Smooth muscle cell (in vitro differentiated cells): ENCODE results near the gene KIF1B. TPM values are rescaled to one million over a fixed set of nuclear protein-coding genes. Genes with fewer than 3 reads are reported as not detected.
"Not testable (repeated sequence)": the region's sequence is repeated elsewhere in the genome, so short reads cannot be mapped to it uniquely, and the experiment has no call there.

Source experiments
- DNase-seq: peaks from one replicate; lab custom pipeline; 2025; ENCODE audit not compliant: unreplicated experiment; lab: John Stamatoyannopoulos, UW
- H2AFZ ChIP-seq: fragments of 200-600 bp; sonication (generic); 2 replicates; pipeline ENCODE4 v1.6.0; 2016; ENCODE audit warnings: antibody characterized with exemption, low read depth, mild to moderate bottlenecking
- H3F3A ChIP-seq: fragments of 200-600 bp; sonication (generic); 2 replicates; pipeline ENCODE4 v1.6.0; 2017; ENCODE audit warnings: antibody characterized with exemption, low read depth
- H3K27ac ChIP-seq: fragments of 200-600 bp; sonication (generic); 2 replicates; pipeline ENCODE4 v1.5.1; 2016; ENCODE audit warnings: low read depth, mild to moderate bottlenecking
- H3K27me3 ChIP-seq: fragments of 200-600 bp; sonication (generic); 2 replicates; pipeline ENCODE4 v1.6.1; 2016; ENCODE audit warnings: low read depth, mild to moderate bottlenecking
- H3K36me3 ChIP-seq: fragments of 200-600 bp; sonication (generic); 2 replicates; pipeline ENCODE4 v1.5.1; 2016; ENCODE audit warnings: low read depth
- H3K4me1 ChIP-seq: fragments of 200-600 bp; sonication (generic); 2 replicates; pipeline ENCODE4 v1.5.1; 2016; ENCODE audit warnings: low read depth
- H3K4me2 ChIP-seq: fragments of 200-600 bp; sonication (generic); 2 replicates; pipeline ENCODE4 v1.6.0; 2016; ENCODE audit warnings: mild to moderate bottlenecking
- H3K4me3 ChIP-seq: fragments of 200-600 bp; sonication (generic); 2 replicates; pipeline ENCODE4 v1.5.1; 2016; ENCODE audit warnings: mild to moderate bottlenecking
- H3K79me2 ChIP-seq: fragments of 200-600 bp; sonication (generic); 2 replicates; pipeline ENCODE4 v1.6.0; 2016; ENCODE audit warnings: low read depth, mild to moderate bottlenecking
- H3K9ac ChIP-seq: fragments of 200-600 bp; sonication (generic); 2 replicates; pipeline ENCODE4 v1.6.0; 2016; ENCODE audit warnings: low read depth
- H3K9me3 ChIP-seq: fragments of 200-600 bp; sonication (generic); replicated peaks from 2 replicates; pipeline ENCODE4 v1.5.1; 2016; ENCODE audit warnings: low read depth
- H4K20me1 ChIP-seq: fragments of 200-600 bp; sonication (generic); 2 replicates; pipeline ENCODE4 v1.6.0; 2016; ENCODE audit warnings: low read depth
- WGBS: methylation state at CpG from one replicate; pipeline ENCODE4 v1.1.7; 2016; ENCODE audit warnings: low lambda C conversion rate; 5-methylcytosine and 5-hydroxymethylcytosine counted together
- polyA plus RNA-seq: library from polyadenylated mRNA; unstranded; fragments of >200 nt; fragmentation: Nextera tagmentation; extraction: Ambion mirVana; gene quantifications from 2 replicates; pipeline ENCODE4 v1.2.1, GENCODE V29; 2016
- total RNA-seq: library from RNA; depleted of rRNA; stranded (reverse); fragments of >200 nt; gene quantifications from 2 replicates; pipeline ENCODE4 v1.2.3, GENCODE V29; 2014
- TF ChIP-seq, protein P1 (sequence below): fragments of 200-600 bp; sonication (generic); IDR thresholded peaks from 2 replicates; pipeline ENCODE4 v1.5.1; 2017; ENCODE audit warnings: borderline replicate concordance, mild to moderate bottlenecking, antibody characterized with exemption; ENCODE audit not compliant: insufficient read depth, poor library complexity, severe bottlenecking

Gene KIF1B
- total and polyA plus RNA-seq, 2 experiments from 2014 or later, result 9.1 to 29.6 TPM

DNA sequence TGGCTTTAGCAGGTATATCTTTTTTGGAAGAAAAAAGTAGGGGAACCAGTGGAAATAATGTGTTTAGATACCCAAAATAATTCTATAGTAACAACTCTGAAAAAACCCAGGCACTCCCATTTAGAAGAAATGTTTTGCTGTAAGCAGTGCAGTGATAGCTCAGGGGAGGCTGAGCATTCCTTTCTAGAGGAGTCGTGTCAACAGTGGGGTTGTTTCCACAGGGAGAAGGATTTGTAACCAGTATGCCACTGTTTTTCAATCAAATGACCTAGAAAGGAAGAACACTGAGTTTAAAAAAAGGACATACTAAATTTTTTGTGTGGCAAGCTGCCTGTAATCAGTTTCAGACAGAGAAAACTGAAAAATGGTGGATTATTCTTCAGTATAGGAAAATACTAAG, 190.9 kb downstream of the KIF1B start:
- no peaks in the 10 kb centered on the region for H3F3A ChIP-seq
- peaks cover 10% of the 10 kb centered on the region for H4K20me1 ChIP-seq
- H3K4me3 ChIP-seq, result no peak overlapping the region
- WGBS, result 14% methylated on average over 1 of the region's 1 CpG
- no peak overlapping the region for H3K4me2 ChIP-seq
- H2AFZ ChIP-seq, result no peak overlapping the region
- peaks cover 9% of the 10 kb centered on the region for H3K4me1 ChIP-seq
- peaks cover 28% of the 10 kb centered on the region for H3K79me2 ChIP-seq
- peak overlapping the region; percentile 89 for H3K27ac ChIP-seq
- no peak overlapping the region for H3K9ac ChIP-seq
- TF ChIP-seq, protein P1, sequence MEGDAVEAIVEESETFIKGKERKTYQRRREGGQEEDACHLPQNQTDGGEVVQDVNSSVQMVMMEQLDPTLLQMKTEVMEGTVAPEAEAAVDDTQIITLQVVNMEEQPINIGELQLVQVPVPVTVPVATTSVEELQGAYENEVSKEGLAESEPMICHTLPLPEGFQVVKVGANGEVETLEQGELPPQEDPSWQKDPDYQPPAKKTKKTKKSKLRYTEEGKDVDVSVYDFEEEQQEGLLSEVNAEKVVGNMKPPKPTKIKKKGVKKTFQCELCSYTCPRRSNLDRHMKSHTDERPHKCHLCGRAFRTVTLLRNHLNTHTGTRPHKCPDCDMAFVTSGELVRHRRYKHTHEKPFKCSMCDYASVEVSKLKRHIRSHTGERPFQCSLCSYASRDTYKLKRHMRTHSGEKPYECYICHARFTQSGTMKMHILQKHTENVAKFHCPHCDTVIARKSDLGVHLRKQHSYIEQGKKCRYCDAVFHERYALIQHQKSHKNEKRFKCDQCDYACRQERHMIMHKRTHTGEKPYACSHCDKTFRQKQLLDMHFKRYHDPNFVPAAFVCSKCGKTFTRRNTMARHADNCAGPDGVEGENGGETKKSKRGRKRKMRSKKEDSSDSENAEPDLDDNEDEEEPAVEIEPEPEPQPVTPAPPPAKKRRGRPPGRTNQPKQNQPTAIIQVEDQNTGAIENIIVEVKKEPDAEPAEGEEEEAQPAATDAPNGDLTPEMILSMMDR, result no peak
- no peaks in the 10 kb centered on the region for H3K9me3 ChIP-seq
- no peak for DNase-seq
- no peaks in the 10 kb centered on the region for H3K27me3 ChIP-seq
- no peaks in the 10 kb centered on the region for H3K36me3 ChIP-seq

DNA sequence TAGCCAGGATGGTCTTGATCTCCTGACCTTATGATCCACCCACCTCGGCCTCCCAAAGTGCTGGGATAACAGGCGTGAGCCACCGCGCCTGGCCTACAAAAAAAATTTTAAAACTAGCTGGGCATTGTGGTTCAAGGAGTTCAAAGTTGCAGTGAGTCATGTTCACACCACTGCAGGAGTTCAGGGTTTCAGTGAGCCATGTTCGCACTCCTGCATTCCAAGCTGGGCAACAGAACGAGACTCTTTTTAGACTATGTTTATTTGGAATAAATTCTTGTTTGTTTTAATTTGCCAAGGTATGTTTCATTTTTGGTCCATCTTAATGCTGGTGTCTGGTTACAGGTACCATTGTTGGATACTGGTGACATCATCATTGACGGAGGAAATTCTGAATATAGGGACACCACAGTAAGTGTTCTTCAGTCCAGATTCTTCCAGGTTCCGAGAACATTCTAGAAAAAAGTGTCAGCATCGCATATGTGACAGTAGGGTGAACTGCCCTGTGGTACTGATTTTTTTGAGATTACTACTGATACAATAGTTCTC, 192.4 kb downstream of the KIF1B start:
- H3K79me2 ChIP-seq, result peaks cover 28% of the 10 kb centered on the region
- no peak overlapping the region for H3K4me3 ChIP-seq
- TF ChIP-seq, protein P1, result no peak
- H3K9ac ChIP-seq, result no peak overlapping the region
- peaks cover 9% of the 10 kb centered on the region for H3K4me1 ChIP-seq
- H4K20me1 ChIP-seq, result peaks cover 10% of the 10 kb centered on the region
- peak overlapping the region; percentile 75 for H3K27ac ChIP-seq
- no peaks in the 10 kb centered on the region for H3F3A ChIP-seq
- 79% methylated on average over 9 of the region's 9 CpGs for WGBS
- no peak overlapping the region for H2AFZ ChIP-seq
- no peaks in the 10 kb centered on the region for H3K36me3 ChIP-seq
- no peak for DNase-seq
- no peaks in the 10 kb centered on the region for H3K27me3 ChIP-seq
- H3K4me2 ChIP-seq, result no peak overlapping the region
- no peaks in the 10 kb centered on the region for H3K9me3 ChIP-seq

DNA sequence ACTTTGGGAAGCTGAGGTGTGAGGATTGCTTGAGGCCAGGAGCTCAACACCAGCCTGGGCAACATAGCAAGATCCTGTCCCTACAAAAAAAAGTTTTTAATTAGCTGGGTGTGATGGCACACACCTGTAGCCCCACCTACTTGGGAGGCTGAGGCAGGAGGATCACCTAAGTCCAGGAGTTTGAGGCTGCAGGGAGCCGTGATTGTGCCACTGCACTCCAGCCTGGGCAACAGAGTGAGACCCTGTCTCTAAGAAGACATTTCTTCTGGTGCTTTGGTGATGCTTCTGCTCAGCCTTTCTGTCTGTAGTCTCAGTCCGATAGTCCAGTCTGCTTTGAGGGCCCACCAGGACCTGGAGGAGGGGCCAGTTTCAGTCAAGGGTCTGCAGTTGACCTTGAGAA, 196.8 kb downstream of the KIF1B start:
- H3K9me3 ChIP-seq, result no peaks in the 10 kb centered on the region
- WGBS, result 98% methylated on average over 2 of the region's 2 CpGs
- peaks cover 2% of the 10 kb centered on the region for H3K79me2 ChIP-seq
- no peak overlapping the region for H2AFZ ChIP-seq
- H3K4me3 ChIP-seq, result no peak overlapping the region
- no peaks in the 10 kb centered on the region for H3K4me1 ChIP-seq
- no peak overlapping the region for H3K27ac ChIP-seq
- TF ChIP-seq, protein P1, result no peak
- H4K20me1 ChIP-seq, result no peaks in the 10 kb centered on the region
- H3K27me3 ChIP-seq, result no peaks in the 10 kb centered on the region
- no peaks in the 10 kb centered on the region for H3F3A ChIP-seq
- peaks cover 11% of the 10 kb centered on the region for H3K36me3 ChIP-seq
- H3K4me2 ChIP-seq, result no peak overlapping the region
- DNase-seq, result no peak
- H3K9ac ChIP-seq, result no peak overlapping the region

DNA sequence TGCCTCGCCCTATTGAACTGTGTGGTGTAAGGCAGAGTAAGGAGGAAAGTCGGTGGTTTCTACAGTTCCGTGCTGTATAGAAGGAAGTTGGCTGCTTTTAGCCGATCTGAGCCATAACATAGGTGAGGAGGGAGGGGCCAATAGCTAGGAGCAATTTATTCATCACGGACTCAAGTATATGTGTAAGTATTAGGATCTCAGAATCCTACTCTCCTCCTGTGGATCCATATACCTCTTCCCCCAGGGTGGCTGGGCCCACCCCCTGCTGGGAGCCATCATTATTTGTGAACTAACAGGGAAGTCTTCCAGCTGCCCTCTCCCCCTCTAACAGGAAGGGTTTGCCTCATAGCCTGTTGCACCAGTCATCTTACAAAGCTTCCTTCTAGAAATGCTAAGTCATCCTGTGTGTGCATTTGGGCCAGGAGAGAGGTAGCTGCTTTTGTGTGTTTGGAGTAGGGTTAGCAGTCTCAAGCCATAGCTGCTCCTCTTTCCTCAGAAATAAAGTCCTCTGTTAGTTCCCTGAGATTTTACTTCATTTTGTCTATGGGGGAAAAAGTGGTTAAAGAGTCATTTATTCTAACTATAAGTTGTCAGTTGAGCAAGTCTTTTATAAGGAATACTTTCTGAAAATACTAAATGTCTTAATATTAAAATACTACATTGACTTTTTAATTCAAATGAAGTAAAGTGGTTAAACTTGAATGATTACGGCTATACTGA, 205.0 kb downstream of the KIF1B start:
- H2AFZ ChIP-seq, result no peak overlapping the region
- no peaks in the 10 kb centered on the region for H3K79me2 ChIP-seq
- no peak overlapping the region for H3K4me3 ChIP-seq
- H3K4me1 ChIP-seq, result no peaks in the 10 kb centered on the region
- no peaks in the 10 kb centered on the region for H3K9me3 ChIP-seq
- no peak overlapping the region for H3K27ac ChIP-seq
- no peak overlapping the region for H3K4me2 ChIP-seq
- H4K20me1 ChIP-seq, result no peaks in the 10 kb centered on the region
- H3K9ac ChIP-seq, result no peak overlapping the region
- H3K36me3 ChIP-seq, result peaks cover 28% of the 10 kb centered on the region
- no peaks in the 10 kb centered on the region for H3F3A ChIP-seq
- TF ChIP-seq, protein P1, result no peak
- 92% methylated on average over 6 of the region's 6 CpGs for WGBS
- no peaks in the 10 kb centered on the region for H3K27me3 ChIP-seq
- DNase-seq, result no peak

DNA sequence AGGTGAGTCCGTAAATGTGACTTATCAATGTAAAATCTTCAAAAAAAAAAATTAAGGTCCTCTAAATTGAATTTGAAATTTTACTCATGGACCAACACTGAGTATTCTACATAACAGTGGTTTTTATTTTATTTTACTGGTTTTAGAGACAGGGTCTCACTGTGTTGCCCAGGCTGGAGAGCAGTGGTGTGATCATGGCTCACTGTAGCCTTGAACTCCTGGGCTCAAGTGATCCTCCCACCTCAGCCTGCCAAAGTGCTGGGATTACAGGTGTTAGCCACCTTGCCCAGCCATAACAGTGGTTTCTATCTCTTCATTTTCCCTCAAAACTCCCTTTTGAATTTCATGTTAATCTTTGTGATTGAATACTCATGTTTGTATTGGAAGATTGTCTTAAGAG, 205.6 kb downstream of the KIF1B start:
- H3F3A ChIP-seq, H3K27ac ChIP-seq, H4K20me1 ChIP-seq, H3K4me1 ChIP-seq, H2AFZ ChIP-seq, H3K9me3 ChIP-seq, H3K79me2 ChIP-seq, H3K27me3 ChIP-seq, DNase-seq, H3K4me3 ChIP-seq, H3K4me2 ChIP-seq, H3K9ac ChIP-seq: not testable (repeated sequence)
- WGBS, result 97% methylated on average over 1 of the region's 1 CpG
- peaks cover 28% of the 10 kb centered on the region for H3K36me3 ChIP-seq

DNA sequence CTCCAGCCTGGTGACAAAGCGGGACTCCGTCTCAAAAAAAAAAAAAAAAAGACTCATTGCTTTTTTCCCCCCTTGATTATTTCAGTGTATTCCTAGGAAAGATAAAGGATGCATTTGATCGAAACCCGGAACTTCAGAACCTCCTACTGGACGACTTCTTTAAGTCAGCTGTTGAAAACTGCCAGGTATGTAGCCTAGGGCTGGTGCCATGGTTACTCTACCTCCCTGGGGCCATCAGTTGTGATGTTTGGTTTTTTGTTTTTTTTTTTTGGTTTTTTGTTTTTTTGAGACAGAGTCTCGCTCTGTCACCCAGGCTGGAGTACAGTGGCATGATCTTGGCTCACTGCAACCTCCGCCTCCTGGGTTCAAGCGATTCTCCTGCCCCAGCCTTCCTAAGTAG, 208.4 kb downstream of the KIF1B start:
- not testable (repeated sequence) for H3F3A ChIP-seq, H3K27ac ChIP-seq, DNase-seq, H3K4me2 ChIP-seq, H4K20me1 ChIP-seq, H2AFZ ChIP-seq, H3K27me3 ChIP-seq, H3K9me3 ChIP-seq, H3K4me1 ChIP-seq, H3K36me3 ChIP-seq, H3K9ac ChIP-seq, H3K4me3 ChIP-seq, H3K79me2 ChIP-seq
- 97% methylated on average over 8 of the region's 8 CpGs for WGBS
